ENCODE measurements around the gene DOCK11.

DNA sequence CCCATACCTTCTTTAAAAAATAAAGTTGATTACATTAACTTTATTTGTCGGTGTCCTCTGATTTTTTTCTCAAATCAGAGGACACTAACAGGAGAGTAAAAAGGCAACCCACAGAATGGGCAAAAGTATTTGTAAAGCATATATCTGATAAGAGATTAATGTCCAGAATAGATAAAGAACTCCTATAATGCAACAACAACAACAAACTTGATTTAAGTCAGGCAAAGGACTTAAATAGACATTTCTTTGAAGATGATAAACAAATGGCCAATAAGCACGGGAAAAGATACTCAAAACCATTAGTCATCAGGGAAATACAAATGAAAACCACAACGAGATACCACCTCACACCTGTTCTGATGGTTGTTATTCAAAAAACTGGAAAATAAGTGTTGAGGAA, 28.7 kb downstream of the DOCK11 start:
- TF ChIP-seq, protein P1, sequence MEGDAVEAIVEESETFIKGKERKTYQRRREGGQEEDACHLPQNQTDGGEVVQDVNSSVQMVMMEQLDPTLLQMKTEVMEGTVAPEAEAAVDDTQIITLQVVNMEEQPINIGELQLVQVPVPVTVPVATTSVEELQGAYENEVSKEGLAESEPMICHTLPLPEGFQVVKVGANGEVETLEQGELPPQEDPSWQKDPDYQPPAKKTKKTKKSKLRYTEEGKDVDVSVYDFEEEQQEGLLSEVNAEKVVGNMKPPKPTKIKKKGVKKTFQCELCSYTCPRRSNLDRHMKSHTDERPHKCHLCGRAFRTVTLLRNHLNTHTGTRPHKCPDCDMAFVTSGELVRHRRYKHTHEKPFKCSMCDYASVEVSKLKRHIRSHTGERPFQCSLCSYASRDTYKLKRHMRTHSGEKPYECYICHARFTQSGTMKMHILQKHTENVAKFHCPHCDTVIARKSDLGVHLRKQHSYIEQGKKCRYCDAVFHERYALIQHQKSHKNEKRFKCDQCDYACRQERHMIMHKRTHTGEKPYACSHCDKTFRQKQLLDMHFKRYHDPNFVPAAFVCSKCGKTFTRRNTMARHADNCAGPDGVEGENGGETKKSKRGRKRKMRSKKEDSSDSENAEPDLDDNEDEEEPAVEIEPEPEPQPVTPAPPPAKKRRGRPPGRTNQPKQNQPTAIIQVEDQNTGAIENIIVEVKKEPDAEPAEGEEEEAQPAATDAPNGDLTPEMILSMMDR (IDR thresholded peaks at IDR 0.05) = no peak
- no peak for TF ChIP-seq POLR2A (IDR thresholded peaks at IDR 0.05)

Data from uterus (tissue), 2 donors.